NCI-H2227 treated with DMSO at 0.1 percent for 48 hours (cell line): Measurements from ENCODE around the gene TMEM198.

ENCODE experiments used
- DNase-seq: peaks from one replicate; lab custom pipeline; 2025; lab: John Stamatoyannopoulos, UW

TMEM198 gene

DNA sequence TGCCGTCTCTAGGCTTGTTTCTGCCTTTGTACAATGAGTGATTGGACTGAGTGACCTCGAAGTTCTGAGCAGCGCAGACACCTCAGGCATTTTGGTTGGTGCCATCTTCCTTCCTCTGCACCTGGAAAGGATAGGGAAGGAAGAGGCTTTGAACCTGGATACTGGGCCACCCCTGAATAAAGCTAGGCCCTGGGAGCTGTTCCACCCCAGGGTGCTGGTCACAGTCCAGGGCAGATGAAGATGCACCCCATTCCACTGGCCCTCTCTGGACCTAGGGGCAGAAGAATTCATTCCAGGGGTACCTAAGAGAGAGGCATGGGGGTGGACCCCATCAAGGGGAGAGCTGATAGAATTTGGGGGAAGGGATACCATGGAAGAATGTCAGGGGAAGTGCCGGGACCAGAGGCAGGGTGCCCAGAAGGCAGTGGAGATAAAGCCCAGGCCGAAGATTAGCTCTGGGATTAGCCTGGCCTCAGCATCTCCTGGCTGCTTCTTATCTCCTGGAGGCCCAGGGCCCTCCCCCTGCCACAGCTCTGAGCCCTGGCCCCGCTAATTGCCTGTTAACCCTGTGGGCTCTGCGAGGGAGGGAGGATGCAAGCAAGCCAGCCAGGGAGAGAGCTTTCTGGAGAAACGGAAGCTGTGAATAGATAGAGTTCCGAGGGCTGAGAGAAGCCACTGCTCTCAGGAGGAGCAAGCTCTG lies 18.1 kb upstream of the TMEM198 start:
- DNase-seq: peak; percentile 46

DNA sequence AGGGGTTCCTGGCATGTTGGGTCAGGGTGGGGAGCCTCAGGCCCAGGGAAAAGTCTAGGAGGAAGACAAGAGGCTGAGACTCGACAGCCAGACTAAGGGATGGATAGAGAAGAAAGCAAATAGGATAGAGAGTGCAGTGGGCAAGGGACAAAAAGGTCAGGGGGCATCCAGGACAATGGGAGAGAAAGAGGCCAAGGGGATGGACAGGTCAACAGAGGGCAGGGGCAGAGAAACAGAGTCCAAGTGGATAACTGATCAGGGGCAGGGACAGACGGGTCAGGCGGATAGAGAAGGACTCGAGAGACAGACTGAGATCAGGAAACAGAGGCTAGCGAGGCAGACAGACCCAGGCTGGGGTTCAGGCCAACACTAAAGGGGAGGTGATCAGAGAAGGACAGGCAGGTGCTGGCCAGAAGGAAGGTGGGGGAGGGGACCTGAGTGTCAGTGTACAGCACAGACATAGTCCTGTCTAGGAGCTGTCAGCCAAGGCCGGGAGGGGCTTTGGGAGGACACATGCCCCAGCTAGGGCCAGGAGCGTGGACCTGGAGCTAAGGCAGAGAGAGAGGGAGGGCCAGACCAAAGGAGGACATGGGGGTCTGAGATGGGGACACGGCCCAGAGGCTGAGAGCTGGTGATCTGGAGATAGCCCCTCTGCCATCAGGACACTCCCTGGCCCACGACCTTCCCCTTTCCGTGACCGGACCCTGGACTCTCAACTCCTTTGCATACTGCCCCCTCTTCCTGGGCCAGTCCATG lies 17.3 kb upstream of the TMEM198 start:
- DNase-seq: no peak

DNA sequence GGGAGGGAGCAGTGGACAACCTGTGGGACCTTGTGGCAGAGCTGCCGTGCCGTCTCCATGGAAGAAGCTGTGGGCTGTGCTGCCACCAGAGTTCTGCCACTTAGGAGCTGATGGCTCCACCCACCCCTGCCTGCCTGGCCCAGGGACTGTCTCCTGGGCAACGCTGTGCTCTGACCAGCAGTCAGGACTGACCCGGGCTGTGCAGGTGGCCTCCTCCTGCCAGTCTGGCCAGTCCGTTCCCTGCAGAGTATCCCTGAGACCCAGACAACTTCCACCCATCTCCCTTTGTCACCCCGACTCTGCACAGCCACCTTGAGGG lies 16.8 kb upstream of the TMEM198 start:
- DNase-seq: no peak

DNA sequence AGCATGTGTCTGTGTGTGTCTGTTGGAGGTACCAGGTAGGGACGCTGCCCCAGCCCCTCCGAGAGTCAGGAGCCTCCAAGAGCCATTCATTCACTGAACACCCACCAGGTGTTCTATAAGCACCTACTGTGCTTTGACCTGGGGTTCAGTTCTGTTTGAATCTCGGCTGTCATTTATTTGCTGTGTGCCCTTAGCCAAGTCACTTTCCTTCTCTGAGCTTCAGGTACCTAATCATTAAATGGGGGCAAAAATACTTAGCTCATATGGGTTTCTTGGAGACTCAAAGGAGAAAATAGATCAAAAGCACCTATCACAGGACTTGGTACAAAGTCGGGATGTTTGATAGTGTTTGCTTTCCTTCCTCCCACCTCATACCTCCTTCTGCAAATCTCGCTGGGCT lies 16.4 kb upstream of the TMEM198 start:
- DNase-seq: no peak

DNA sequence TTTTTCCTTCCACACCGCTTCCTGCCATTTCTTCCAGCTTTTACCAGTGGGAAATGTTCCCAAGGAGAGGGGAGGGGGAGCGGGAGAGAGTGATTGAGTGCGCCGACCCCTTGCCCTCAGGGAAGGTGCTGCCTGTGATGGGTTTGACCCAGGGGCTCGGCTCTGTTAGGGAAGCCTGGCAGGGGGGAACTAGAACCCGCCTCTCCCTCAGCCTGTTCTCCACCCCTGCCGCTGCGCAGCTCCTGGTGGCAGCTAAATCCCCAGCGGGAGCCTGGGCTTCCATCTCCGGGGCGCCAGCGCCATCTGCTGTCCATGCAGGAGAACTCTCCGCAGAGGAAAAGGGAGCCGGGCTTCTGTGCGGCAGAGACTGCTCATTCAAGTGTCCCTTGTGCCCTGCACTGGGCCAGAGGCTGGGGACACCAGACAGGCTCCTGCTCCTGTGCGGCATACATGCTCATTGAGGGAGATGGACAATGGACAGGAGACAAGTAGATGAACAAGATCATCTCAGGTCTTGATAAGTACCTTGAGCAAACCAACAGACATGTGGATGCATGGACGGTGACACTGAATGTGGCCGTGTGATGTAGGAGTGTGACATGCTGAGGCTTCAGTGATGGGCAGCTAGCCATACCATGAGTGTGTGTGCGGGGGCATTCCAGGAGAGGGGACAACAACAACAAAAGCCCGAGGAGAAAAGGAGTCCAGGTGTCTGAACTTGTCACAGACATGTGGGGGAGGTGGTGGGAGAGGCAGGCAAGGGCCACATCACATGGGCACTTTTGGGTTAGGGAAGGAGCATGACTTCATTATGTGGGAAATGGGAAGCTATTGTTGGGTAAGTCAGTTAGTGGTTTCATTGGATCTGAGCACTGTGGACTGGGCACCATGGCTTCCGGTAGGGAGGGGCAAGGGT lies 13.5 kb upstream of the TMEM198 start:
- peak; percentile 91 for DNase-seq

DNA sequence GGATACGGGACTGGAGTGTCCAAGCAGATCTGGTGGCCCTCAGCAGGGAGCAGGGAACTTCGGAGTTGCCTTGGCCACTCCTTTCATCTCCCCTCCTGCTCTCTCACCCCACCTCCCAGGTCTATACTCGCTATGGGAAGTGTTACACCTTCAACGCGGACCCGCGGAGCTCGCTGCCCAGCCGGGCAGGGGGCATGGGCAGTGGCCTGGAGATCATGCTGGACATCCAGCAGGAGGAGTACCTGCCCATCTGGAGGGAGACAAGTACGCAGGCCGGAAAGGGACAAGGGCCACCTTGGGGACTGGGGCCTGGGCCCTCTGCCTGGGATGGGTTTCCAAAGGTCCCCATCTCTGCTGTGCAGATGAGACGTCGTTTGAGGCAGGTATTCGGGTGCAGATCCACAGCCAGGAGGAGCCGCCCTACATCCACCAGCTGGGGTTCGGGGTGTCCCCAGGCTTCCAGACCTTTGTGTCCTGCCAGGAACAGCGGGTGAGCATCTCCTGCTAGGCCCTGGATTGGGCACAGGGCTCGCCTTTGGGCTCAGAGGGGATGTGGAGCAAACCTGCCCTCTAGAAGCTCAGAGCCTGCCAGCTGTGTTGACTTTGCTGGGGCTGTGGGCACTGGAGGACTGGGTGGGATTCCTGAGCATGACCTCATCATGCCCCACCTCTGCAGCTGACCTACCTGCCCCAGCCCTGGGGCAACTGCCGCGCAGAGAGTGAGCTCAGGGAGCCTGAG lies 12.0 kb upstream of the TMEM198 start:
- DNase-seq: no peak

DNA sequence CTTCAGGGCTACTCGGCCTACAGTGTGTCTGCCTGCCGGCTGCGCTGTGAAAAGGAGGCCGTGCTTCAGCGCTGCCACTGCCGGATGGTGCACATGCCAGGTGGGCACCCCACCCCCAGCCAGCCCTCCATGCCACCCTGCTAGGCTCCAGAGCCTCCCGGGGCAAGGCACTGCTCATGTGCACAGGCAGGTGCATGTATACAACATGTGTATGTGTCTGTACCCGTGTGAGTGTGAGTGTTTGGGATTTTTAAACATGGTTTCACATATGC lies 11.5 kb upstream of the TMEM198 start:
- DNase-seq: no peak

DNA sequence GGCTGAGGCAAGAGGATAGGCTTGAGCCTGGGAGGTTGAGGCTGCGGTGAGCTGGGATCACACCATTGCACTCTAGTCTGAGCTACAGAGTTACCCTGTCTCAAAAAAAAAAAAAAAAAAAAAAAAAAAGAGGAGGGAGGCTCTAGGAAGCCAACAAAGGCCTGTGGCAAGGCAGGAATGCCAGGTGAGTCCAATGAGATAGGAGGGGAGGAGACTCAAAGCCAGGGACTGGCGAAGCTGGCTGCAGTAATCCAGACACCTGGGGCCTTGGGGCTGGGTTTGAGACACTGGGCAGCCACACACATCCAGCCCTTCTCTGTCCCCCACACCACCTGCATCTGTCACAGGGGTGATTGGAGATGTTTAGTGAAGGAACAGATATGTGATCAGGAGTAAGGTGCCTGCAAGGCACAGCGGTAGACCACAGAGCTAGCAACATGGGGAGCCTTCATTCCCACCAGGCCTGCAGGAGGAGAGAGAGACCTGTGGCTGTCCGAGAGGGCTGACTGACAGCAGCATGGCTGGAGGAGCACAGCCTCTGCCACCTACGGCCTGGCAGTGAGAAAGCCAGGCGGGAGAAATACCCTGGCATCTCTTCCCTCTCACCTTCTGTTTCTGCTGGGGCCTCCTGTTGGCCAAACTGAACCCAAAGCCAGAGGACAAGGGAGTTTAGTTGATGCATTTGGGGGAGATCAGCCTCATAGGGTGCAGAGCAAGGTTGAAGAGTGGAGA lies 9.7 kb upstream of the TMEM198 start:
- no peak for DNase-seq

DNA sequence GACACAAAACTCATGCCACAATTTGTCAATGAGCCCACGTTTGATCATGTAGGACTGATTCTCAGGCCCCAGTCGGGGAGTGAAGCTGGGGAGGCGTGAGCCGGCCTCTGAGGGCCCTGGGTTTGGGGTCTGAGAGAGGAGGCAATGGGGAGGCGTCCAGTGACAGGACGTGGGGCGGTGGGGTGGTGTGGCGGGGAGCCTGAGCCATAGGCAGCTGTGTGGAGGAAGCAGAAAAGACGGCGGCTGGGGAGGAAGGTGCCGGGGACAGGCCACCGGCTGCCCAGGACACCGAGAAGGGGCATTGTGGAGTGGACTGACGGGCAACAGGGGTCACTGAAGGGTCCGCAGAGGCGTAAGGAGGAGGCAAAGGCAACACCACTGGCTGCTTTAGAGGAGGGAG lies 7.4 kb upstream of the TMEM198 start:
- DNase-seq: no peak

DNA sequence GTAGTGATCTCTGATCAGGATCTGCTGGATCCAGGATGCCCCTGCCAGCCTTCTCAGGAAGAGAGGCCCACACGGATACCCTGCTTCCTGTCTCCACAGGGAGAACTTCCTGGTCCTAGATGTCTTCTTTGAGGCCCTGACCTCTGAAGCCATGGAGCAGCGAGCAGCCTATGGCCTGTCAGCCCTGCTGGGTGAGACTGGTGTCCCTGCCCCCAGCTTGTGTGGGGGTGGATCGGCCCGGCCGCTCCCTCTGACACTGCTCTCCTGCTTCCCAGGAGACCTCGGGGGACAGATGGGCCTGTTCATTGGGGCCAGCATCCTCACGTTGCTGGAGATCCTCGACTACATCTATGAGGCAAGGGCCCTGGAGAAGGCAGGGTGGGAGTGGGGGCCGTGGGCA lies 6.9 kb upstream of the TMEM198 start:
- DNase-seq: no peak

DNA sequence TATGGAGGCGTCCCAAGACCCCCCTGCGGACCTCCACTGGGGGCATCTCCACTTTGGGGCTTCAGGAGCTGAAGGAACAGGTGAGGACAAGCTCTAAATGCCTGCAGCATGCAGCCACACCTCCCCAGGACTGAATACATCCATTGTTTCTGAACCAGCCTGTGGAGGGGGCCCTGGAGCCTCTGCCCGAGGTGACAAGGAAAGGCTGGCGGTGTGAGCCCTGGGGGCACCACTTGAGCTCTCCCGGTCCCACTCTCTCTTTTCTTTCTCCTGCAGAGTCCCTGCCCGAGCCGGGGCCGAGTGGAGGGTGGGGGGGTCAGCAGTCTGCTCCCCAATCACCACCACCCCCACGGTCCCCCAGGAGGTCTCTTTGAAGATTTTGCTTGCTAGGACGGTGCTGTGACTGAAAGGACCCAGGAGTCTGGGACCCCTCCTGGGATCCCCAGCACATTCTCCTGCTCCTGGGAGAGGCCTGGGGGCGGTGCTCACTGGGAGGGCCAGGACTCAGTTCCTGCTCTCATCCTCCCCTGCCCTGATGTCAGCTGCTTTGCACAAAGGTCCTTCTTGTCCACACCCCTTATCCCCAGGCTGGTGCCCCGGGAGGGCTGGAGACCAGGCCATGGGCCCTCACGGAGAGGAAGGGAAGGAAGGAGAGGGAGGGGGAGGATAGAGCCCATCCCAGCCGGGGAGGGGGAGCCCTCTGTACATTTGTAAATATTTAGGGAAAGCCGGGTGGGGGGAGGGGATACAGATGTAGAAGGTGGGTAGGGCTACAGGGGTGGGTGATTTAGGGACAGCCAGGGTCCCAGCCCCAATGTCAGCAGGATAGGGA lies 6.0 kb upstream of the TMEM198 start:
- no peak for DNase-seq

DNA sequence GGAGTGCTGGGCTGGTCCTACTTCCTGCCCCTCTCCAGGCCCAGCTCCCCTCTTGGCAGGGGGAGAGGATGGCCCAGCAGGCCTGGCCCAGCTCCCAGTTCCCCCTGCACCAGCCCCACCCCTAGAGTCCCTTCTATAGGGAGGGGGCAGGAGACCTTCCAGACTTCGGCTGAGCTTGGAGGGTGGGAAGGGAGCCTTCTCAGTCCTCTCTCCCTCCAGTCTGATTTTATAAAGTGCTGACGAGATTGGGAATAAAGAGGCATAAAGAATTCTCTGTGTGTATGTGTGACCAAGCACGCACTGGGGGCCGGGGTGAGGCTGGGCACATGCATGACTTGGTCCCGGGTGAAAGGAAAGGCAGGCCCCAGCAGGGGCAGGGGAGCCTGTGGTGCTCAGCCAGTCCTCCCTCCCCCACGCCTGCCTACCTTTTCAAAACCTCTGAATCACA lies 5.3 kb upstream of the TMEM198 start:
- DNase-seq: no peak

DNA sequence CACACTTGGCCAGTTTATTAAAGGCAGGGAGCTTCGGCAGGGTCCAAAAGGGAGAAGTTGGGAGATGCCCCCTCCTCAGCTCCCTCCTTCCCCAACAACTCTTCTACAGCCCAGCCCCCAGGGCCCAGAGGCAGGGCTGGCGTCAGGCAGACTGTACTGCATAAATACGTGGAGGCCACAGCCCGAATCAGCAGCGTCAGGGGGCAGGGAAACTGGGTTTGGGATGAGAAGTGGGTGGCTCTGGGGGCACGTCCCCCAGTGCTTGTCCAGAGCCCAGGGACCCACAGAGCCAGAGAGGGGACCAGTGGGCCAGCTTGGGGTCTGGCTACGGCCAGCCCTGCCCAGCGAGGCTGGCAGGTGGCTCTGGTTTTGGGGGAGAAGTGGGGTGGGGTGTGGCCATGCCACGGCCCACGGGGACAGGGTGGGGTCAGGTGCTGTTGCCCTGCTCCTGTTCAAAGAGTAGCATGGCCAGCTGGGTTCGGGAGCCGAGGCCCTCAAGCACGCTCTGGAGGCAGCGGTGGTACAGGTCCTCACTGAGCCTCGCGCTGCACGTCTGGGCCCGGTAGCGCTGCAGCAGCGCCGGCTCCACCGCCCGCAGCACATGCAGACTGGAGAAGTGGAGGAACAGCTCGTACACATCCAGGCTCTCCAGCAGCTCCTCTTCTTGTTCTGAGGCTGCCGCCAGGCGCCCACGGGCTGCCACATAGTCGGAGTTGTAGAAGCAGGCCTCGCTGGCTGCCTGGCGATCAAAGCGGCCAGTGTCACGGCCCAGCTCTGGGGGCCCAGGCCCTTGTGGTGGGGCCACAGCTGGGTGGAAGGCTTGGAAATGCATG lies 4.7 kb upstream of the TMEM198 start:
- no peak for DNase-seq

DNA sequence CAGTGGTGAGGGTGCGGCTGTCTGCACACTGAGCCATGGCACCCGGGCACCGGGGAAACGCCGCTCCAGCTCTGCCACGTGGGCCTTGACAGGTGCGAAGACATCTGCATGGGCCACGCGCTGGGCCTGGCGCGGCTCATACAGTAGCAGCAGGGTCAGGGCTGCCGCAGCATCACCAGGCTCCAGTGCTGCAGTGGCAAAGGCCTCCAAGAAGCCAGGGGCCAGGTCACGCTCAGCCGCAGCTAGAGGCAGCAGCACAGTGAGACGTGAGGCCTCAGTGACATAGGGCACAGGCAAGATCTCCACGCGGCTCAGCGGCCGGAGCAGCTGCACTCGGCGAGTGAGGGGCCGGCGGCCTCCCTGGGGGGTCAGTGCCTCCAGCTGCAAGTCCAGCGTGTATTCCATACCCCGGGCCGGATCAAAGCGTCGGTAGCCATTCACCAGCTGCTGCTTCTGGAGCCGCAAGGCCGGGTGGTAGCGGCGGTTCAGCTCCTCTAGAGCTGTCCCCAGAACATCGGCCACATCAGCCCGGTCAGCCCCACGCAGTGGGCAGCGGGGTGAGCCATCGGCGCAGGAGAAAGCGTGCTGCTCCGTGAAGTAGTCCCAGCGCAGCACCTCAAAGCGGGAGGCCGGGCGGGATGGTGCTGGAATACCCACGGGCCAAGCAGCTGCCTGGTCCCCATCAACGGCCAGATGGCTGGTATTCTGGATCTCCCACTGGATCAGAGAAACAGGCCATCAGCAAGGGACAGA lies 3.7 kb upstream of the TMEM198 start:
- DNase-seq: no peak

DNA sequence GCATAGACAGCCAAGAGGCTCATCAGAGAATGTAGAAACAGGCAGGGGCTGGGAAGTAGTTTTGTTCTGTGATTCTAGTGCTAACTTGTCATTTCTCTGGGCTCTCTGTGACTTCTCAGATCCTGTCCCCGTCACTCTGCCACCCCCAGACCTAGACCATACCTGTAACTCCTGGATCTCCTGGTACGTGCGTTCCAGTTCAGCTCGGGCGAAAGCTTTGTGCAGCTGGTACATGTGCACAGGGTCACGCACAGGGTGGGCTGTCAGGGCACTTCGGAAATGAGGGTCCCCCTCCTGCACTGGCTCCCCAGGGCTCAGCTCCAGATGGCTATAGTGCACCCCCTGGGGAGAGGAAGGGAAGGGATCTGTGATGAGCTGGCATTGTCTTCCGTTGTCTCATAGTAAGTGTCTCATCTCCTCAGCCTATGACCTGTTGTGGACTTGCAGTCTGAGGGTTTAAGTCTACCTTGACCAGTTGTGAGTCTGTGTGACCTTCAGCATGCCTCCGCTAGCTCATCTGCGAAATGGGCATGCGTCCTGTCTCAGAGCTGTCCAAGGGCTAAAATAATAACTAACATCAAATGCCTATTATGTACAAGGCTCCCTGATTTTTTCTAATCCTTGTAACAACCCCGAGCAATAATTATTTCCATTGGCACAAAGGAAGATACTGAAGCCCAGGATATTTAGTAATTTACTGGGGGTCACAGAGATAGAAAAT lies 2.9 kb upstream of the TMEM198 start:
- DNase-seq: no peak

DNA sequence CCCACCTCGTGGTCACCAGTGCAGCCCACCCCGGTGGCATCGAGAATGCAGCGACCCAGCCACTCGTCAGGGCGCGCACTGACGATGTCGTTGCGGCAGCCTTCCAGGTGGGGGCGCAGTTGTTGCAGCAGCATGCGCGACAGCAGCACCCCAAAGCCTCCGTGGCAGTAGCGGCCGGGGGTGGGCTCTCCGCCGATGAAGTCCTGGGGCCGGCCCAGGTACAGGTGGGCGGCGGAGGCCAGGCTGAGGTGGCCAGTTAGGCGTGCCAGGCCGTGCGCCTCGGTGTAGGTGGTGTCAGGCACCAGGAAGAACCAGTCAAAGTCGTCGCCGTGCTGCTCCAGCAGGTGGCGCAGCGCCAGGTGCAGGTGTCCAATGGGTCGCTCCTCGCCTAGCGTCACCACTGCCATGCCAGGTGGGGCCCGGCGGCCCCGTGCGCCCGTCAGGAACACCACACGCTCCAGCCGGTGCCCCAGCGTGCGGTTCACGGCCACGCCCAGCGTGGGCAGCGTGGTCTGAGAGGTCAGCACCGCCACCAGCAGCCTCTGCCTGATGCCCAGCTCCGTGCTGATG lies 2.1 kb upstream of the TMEM198 start:
- DNase-seq: peak; percentile 85

DNA sequence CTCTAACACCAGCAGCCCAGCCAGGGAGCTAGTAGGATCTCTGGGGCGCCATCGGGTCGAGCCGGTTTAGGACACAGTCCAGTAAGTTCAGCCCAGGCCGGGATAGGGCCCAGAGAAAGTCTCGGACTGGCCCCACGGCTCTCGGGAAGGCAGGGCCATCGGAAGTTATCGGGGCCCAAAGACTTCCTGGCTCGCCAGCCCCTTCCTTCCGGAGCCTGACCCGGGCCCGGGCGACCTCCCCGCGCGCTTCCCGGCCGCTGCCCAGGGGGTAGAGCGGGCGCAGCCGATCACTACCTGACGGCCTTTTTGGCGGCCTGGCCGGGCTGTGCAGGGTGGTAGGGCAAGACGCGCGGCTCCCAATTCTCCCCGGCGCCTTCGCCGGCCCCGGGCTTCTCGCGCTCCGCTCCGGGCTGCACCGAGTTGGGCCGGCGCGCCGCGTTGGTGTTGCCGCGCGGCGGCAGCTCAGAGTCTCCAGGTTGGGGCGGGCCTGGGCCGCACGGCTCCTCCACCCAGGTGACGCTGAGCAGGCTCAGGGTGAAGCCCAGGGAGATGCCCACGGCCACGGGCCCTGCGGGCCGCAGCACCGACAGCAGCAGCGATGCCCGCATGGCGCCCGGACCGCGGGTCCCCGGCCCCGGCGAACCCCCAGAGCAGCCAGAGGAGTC lies 765 bp upstream of the TMEM198 start:
- DNase-seq: no peak

DNA sequence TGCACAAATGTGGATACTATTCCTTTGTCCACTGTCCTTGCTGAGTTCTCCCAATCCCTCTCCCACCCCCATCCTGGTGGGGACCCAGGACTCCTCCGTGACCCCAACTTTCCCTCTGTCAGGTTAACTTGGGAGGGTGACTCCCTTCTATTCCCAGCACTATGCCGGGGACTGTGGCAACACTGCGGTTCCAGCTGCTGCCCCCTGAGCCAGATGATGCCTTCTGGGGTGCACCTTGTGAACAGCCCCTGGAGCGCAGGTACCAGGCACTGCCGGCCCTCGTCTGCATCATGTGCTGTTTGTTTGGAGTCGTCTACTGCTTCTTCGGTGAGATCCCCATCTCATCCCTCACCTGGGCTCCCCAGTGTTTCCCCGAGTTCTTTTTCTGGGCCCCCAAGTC lies 739 bp downstream of the TMEM198 start:
- no peak for DNase-seq
